Ishikawa (cell line): ENCODE results near the gene USP44.

Experiments
- CEBPB ChIP-seq: IDR thresholded peaks from 2 replicates; pipeline ENCODE4 v1.6.1; 2012
- CREB1 ChIP-seq: IDR thresholded peaks from 2 replicates; pipeline ENCODE4 v1.6.1; 2012; ENCODE audit warnings: low read depth
- EP300 ChIP-seq: IDR thresholded peaks from 2 replicates; pipeline ENCODE4 v1.6.1; 2012; ENCODE audit warnings: borderline replicate concordance
- NFIC ChIP-seq: IDR thresholded peaks from 2 replicates; pipeline ENCODE4 v1.6.1; 2012
- RAD21 ChIP-seq: IDR thresholded peaks from 2 replicates; pipeline ENCODE4 v1.6.1; 2012; ENCODE audit warnings: low read depth
- TCF12 ChIP-seq: IDR thresholded peaks from 2 replicates; pipeline ENCODE4 v1.6.1; 2012; ENCODE audit warnings: low read depth
- TEAD4 ChIP-seq: IDR thresholded peaks from 2 replicates; pipeline ENCODE4 v1.6.1; 2012
- YY1 ChIP-seq: IDR thresholded peaks from 2 replicates; pipeline ENCODE4 v1.6.1; 2012; ENCODE audit warnings: low read depth
- TF ChIP-seq, protein P1 (sequence below): IDR thresholded peaks from 2 replicates; pipeline ENCODE4 v1.6.1; 2012
- TF ChIP-seq, protein P2 (sequence below): IDR thresholded peaks from 2 replicates; pipeline ENCODE4 v1.6.1; 2012
- TF ChIP-seq, protein P3 (sequence below): IDR thresholded peaks from 2 replicates; pipeline ENCODE4 v1.6.1; 2012; ENCODE audit warnings: low read depth, mild to moderate bottlenecking

DNA sequence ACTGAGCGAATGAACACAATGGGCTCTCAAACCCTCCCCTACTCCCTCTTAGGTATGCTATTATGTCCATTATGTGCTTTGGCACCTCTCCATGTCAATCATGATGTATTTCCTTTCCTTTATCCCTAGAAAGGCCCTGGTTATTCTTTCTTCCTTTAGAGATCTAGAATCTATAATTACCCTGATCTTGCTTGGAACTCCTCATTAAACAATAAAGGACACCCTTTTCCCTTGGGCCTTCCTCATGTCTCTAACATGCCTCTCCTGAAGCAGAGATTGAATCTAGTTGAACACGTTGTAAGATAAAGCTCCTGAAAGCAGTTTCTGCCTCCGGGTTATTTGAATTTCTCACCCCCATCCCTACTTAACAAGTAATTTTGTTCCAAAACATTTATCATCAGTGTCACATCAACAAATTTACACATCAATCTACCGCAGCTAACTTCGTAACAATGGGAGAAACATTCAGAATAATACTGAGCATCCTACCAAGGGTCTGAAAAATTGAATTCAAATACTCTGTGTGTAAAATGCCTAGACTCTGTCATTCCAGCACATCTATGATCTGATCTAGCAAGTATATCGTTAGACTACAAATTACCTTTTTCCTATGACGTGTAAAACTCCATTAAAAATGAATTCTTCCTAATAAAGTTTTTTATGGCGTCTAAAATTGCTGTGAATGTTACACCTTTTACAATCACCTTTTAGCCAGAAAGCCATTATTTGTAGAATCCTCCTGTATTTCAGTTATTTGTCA lies 5.4 kb downstream of the USP44 start:
- no peak for TF ChIP-seq TCF12
- no peak for TF ChIP-seq RAD21
- no peak for TF ChIP-seq CEBPB
- no peak for TF ChIP-seq EP300
- no peak for TF ChIP-seq YY1
- TF ChIP-seq, protein P1, sequence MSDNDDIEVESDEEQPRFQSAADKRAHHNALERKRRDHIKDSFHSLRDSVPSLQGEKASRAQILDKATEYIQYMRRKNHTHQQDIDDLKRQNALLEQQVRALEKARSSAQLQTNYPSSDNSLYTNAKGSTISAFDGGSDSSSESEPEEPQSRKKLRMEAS: no peak
- TF ChIP-seq NFIC: no peak
- TF ChIP-seq, protein P2, sequence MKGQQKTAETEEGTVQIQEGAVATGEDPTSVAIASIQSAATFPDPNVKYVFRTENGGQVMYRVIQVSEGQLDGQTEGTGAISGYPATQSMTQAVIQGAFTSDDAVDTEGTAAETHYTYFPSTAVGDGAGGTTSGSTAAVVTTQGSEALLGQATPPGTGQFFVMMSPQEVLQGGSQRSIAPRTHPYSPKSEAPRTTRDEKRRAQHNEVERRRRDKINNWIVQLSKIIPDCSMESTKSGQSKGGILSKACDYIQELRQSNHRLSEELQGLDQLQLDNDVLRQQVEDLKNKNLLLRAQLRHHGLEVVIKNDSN: no peak
- TF ChIP-seq TEAD4: no peak
- TF ChIP-seq, protein P3, sequence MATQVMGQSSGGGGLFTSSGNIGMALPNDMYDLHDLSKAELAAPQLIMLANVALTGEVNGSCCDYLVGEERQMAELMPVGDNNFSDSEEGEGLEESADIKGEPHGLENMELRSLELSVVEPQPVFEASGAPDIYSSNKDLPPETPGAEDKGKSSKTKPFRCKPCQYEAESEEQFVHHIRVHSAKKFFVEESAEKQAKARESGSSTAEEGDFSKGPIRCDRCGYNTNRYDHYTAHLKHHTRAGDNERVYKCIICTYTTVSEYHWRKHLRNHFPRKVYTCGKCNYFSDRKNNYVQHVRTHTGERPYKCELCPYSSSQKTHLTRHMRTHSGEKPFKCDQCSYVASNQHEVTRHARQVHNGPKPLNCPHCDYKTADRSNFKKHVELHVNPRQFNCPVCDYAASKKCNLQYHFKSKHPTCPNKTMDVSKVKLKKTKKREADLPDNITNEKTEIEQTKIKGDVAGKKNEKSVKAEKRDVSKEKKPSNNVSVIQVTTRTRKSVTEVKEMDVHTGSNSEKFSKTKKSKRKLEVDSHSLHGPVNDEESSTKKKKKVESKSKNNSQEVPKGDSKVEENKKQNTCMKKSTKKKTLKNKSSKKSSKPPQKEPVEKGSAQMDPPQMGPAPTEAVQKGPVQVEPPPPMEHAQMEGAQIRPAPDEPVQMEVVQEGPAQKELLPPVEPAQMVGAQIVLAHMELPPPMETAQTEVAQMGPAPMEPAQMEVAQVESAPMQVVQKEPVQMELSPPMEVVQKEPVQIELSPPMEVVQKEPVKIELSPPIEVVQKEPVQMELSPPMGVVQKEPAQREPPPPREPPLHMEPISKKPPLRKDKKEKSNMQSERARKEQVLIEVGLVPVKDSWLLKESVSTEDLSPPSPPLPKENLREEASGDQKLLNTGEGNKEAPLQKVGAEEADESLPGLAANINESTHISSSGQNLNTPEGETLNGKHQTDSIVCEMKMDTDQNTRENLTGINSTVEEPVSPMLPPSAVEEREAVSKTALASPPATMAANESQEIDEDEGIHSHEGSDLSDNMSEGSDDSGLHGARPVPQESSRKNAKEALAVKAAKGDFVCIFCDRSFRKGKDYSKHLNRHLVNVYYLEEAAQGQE: no peak
- TF ChIP-seq CREB1: no peak
